ENCODE data around the gene MYO15B. TPM values are rescaled to one million over a fixed set of nuclear protein-coding genes. Genes with fewer than 3 reads are reported as not detected.
"Not testable (repeated sequence)": the region's sequence is repeated elsewhere in the genome, so short reads cannot be mapped to it uniquely, and the experiment has no call there.

MYO15B gene
- total RNA-seq, 1 experiment from 2014 or later, result 30.3 TPM

DNA sequence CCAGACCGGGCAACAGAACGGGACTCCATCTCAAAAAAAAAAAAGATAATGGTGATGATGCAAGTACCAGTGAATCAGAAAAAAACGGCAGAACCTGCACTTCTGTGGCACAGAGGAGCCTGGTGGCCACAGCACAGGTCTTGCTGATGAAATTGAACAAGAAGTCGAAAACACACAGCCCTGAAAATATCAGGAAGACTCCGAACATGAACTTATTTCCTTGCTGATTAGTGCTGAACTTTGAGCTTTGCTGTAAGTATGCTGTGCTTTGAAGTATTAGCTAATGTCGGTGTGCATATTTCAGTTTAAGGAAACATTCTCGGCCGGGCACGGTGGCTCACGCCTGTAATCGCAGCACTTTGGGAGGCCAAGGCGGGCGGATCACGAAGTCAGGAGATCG lies 10.9 kb upstream of the MYO15B start:
- BruUV-seq (replicated peaks), result no TSS peak
- CTCF ChIA-PET, result no interaction called here
- no peak for ATAC-seq

DNA sequence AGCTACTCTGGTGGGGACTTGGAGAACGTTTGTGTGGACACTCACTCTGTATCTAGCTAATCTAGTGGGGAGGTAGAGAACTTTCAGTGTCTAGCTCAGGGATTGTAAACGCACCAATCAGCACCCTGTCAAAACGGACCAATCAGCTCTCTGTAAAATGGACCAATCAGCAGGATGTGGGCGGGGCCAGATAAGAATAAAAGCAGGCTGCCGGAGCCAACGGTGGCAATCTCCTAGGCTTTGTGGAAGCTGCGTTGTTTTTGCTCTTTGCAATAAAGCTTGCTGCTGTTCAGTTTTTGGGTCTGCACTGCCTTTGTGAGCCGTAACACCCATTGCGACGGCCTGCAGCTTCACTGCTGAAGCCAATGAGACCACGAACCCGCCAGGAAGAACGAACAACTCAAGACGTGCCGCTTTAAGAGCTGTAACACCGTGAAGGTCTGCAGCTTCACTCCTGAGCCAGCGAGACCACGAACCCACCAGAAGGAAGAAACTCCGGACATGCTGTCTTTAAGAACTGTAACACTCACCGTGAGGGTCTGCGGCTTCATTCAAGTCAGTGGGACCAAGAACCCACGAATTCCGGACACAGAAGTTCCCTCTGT lies 6.4 kb upstream of the MYO15B start:
- H3K4me2 ChIP-seq (ENCODE audit: low read length); ATAC-seq; RAD21 ChIA-PET (ENCODE audit: low non-redundant PET in 1 of 2, low total read pairs in 2 of 2, uncharacterized antibody in 2 of 2, unreplicated experiment in 2 of 2); intact Hi-C loops (cut with micrococcal nuclease); H3K9ac ChIP-seq (ENCODE audit: low read length); BruUV-seq (replicated peaks); H3K27ac ChIP-seq (ENCODE audit: low read depth, low read length); H3K9me2 ChIP-seq (ENCODE audit: insufficient read depth); H3K9me3 ChIP-seq (ENCODE audit: control insufficient read depth in 1 of 2, insufficient read depth in 1 of 2, low read depth in 1 of 2, low read length in 2 of 2); H3K27me3 ChIP-seq (ENCODE audit: insufficient read depth, low read length); H3K4me3 ChIP-seq (replicated peaks in 1 of 2; ENCODE audit: low read depth in 1 of 2, low read length in 2 of 2); H4K20me1 ChIP-seq (ENCODE audit: insufficient read depth); H3K4me1 ChIP-seq (ENCODE audit: control insufficient read depth in 1 of 2, insufficient read depth in 2 of 2, low read length in 2 of 2); DNase-seq (ENCODE audit: low read depth, low spot score); H3K36me3 ChIP-seq (ENCODE audit: control insufficient read depth in 1 of 2, insufficient read depth in 2 of 2, low read length in 2 of 2); H2AFZ ChIP-seq (ENCODE audit: low read depth, low read length, poor library complexity, severe bottlenecking); H3K79me2 ChIP-seq (ENCODE audit: insufficient read depth, low read length): not testable (repeated sequence)
- ChIA-PET CTCF (interaction anchor here (1.0 to 1.4 kb wide), 3 partner anchors 20 to 65 kb away, joined by 3 to 7 read pairs (median 3); partner anchors contain the start of genes SMIM5 and TSEN54), POLR2A (interaction anchor here (0.8 kb wide), 1 partner anchor 20 kb away, joined by 3 read pairs; no protein-coding TSS in a partner anchor)

More for the DNA sequence above, 10.9 kb upstream of the MYO15B start:
- DNase-seq (ENCODE audit: low read depth, low spot score), result no peak
- TF ChIP-seq RAD21 (IDR thresholded peaks at IDR 0.05; ENCODE audit: low read depth) (no peak), ZNF274 (IDR thresholded peaks at IDR 0.05; ENCODE audit: low read depth, low read length) (no peak), POLR2A (IDR thresholded peaks at IDR 0.05; ENCODE audit: borderline replicate concordance, extremely low read depth, insufficient read depth, insufficient read length) (no peak)
- TF ChIP-seq, protein P1, sequence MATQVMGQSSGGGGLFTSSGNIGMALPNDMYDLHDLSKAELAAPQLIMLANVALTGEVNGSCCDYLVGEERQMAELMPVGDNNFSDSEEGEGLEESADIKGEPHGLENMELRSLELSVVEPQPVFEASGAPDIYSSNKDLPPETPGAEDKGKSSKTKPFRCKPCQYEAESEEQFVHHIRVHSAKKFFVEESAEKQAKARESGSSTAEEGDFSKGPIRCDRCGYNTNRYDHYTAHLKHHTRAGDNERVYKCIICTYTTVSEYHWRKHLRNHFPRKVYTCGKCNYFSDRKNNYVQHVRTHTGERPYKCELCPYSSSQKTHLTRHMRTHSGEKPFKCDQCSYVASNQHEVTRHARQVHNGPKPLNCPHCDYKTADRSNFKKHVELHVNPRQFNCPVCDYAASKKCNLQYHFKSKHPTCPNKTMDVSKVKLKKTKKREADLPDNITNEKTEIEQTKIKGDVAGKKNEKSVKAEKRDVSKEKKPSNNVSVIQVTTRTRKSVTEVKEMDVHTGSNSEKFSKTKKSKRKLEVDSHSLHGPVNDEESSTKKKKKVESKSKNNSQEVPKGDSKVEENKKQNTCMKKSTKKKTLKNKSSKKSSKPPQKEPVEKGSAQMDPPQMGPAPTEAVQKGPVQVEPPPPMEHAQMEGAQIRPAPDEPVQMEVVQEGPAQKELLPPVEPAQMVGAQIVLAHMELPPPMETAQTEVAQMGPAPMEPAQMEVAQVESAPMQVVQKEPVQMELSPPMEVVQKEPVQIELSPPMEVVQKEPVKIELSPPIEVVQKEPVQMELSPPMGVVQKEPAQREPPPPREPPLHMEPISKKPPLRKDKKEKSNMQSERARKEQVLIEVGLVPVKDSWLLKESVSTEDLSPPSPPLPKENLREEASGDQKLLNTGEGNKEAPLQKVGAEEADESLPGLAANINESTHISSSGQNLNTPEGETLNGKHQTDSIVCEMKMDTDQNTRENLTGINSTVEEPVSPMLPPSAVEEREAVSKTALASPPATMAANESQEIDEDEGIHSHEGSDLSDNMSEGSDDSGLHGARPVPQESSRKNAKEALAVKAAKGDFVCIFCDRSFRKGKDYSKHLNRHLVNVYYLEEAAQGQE (IDR thresholded peaks at IDR 0.05; ENCODE audit: low read depth), result no peak
- no peaks in the 10 kb centered on the region for H4K20me1 ChIP-seq (ENCODE audit: insufficient read depth)
- 0 out of 4 replicates have a peak, but pooled peaks cover 0 to 3% of the 10 kb centered on the region in 2 experiments for H3K36me3 ChIP-seq (ENCODE audit: control insufficient read depth in 1 of 2, insufficient read depth in 2 of 2, low read length in 2 of 2)
- ChIA-PET RAD21 (ENCODE audit: low non-redundant PET in 1 of 2, low total read pairs in 2 of 2, uncharacterized antibody in 2 of 2, unreplicated experiment in 2 of 2) (no interaction called here), POLR2A (no interaction called here)
- intact Hi-C loops (cut with micrococcal nuclease), result no loop called here
- no peaks in the 10 kb centered on the region for H3K27me3 ChIP-seq (ENCODE audit: insufficient read depth, low read length)
- no peak overlapping the region for H2AFZ ChIP-seq (ENCODE audit: low read depth, low read length, poor library complexity, severe bottlenecking)
- peaks cover 9% of the 10 kb centered on the region in 2 experiments; a peak in 2 of 4 replicates for H3K4me1 ChIP-seq (ENCODE audit: control insufficient read depth in 1 of 2, insufficient read depth in 2 of 2, low read length in 2 of 2)
- no peaks in the 10 kb centered on the region for H3K9me2 ChIP-seq (ENCODE audit: insufficient read depth)
- no peaks in the 10 kb centered on the region for H3K79me2 ChIP-seq (ENCODE audit: insufficient read depth, low read length)
- no peaks in the 10 kb centered on the region for H3K9me3 ChIP-seq (ENCODE audit: control insufficient read depth in 1 of 2, insufficient read depth in 1 of 2, low read depth in 1 of 2, low read length in 2 of 2)
- no peak overlapping the region for H3K4me2 ChIP-seq (ENCODE audit: low read length)
- H3K9ac ChIP-seq (ENCODE audit: low read length), result no peak overlapping the region
- no peak overlapping the region for H3K27ac ChIP-seq (ENCODE audit: low read depth, low read length)
- H3K4me3 ChIP-seq (replicated peaks in 1 of 2; ENCODE audit: low read depth in 1 of 2, low read length in 2 of 2), result no peak overlapping the region

DNA sequence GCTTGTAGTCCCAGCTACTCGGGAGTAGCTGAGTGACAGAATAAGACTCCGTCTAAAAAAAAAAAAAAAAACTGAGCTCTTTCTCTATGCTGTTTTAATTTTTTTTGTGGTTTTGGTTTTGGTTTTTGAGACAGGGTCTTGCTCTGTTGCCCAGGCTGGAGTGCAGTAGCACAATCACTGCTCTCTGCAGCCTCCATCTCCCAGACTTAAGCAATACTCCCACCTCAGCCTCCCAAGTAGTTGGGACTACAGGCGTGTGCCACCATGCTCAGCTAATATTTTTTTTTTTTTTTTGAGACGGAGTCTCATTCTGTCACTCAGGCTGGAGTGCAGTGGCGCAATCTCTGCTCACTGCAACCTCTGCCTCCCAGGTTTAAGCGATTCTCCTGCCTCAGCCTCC lies 4.4 kb upstream of the MYO15B start:
- ATAC-seq; H3K9me3 ChIP-seq (ENCODE audit: control insufficient read depth in 1 of 2, insufficient read depth in 1 of 2, low read depth in 1 of 2, low read length in 2 of 2); H3K36me3 ChIP-seq (ENCODE audit: control insufficient read depth in 1 of 2, insufficient read depth in 2 of 2, low read length in 2 of 2); H3K4me3 ChIP-seq (replicated peaks in 1 of 2; ENCODE audit: low read depth in 1 of 2, low read length in 2 of 2); BruUV-seq (replicated peaks); H3K79me2 ChIP-seq (ENCODE audit: insufficient read depth, low read length); H4K20me1 ChIP-seq (ENCODE audit: insufficient read depth); H3K4me2 ChIP-seq (ENCODE audit: low read length); H3K27ac ChIP-seq (ENCODE audit: low read depth, low read length); DNase-seq (ENCODE audit: low read depth, low spot score); H3K9ac ChIP-seq (ENCODE audit: low read length); H3K9me2 ChIP-seq (ENCODE audit: insufficient read depth); H3K27me3 ChIP-seq (ENCODE audit: insufficient read depth, low read length); H2AFZ ChIP-seq (ENCODE audit: low read depth, low read length, poor library complexity, severe bottlenecking); RAD21 ChIA-PET (ENCODE audit: low non-redundant PET in 1 of 2, low total read pairs in 2 of 2, uncharacterized antibody in 2 of 2, unreplicated experiment in 2 of 2); H3K4me1 ChIP-seq (ENCODE audit: control insufficient read depth in 1 of 2, insufficient read depth in 2 of 2, low read length in 2 of 2); intact Hi-C loops (cut with micrococcal nuclease): not testable (repeated sequence)
- POLR2A ChIA-PET, result interaction anchor here (0.6 kb wide), 1 partner anchor 109 kb away, joined by 3 read pairs; no protein-coding TSS in a partner anchor
- CTCF ChIA-PET, result interaction anchor here (2.2 kb wide), 1 partner anchor 18 kb away, joined by 13 read pairs; no protein-coding TSS in a partner anchor

Data from HCT116 (cell line).